DOHH2 (cell line): ENCODE data around the gene RBM5.

Experiments
- EZH2phosphoT487 ChIP-seq: fragments of 200-600 bp; sonication (generic); IDR thresholded peaks from 2 replicates; pipeline ENCODE4 v1.6.1; 2017; ENCODE audit warnings: borderline replicate concordance, mild to moderate bottlenecking, antibody characterized with exemption, low read length, moderate library complexity, mixed read lengths
- TF ChIP-seq, protein P1 (sequence below): fragments of 200-600 bp; sonication (generic); IDR thresholded peaks from one replicate; pipeline ENCODE4 v1.5.1; 2014; ENCODE audit warnings: antibody characterized with exemption, mild to moderate bottlenecking, low read depth, low read length; ENCODE audit not compliant: poor library complexity, severe bottlenecking

DNA sequence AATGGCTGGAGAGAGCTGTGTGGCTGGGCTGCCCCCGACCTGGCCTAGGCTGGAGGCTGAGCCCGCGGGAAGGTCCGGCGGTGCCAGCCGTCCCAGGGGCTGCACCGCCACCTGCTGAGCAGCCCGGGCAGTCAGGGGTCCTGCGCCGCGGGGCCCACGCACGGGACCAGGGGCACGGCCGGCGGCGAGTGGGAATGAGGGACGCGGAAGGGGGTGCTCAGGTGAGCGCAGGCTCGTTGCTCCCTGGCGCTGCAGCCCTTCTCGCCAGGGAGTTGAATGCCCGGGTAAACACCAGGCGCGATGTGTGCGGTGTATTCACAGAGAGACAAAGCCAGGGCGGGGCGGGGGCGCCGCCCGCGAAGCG is 65.7 kb downstream of the RBM5 start:
- TF ChIP-seq, protein P1, sequence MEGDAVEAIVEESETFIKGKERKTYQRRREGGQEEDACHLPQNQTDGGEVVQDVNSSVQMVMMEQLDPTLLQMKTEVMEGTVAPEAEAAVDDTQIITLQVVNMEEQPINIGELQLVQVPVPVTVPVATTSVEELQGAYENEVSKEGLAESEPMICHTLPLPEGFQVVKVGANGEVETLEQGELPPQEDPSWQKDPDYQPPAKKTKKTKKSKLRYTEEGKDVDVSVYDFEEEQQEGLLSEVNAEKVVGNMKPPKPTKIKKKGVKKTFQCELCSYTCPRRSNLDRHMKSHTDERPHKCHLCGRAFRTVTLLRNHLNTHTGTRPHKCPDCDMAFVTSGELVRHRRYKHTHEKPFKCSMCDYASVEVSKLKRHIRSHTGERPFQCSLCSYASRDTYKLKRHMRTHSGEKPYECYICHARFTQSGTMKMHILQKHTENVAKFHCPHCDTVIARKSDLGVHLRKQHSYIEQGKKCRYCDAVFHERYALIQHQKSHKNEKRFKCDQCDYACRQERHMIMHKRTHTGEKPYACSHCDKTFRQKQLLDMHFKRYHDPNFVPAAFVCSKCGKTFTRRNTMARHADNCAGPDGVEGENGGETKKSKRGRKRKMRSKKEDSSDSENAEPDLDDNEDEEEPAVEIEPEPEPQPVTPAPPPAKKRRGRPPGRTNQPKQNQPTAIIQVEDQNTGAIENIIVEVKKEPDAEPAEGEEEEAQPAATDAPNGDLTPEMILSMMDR, result peak; percentile 51
- TF ChIP-seq EZH2phosphoT487, result no peak
